LNCaP clone FGC (cell line): ENCODE measurements around the gene UBAC2.
"Not testable (repeated sequence)": the region's sequence is repeated elsewhere in the genome, so short reads cannot be mapped to it uniquely, and the experiment has no call there.

Source experiments
- DNase-seq: peaks from one replicate; pipeline ENCODE4 v3.0.0-alpha.2; 2011; ENCODE audit warnings: low read depth
- H3K4me3 ChIP-seq: 2 replicates; pipeline ENCODE4 v1.5.1; 2011; ENCODE audit warnings: mild to moderate bottlenecking, low read depth, low read length, control low read depth
- CTCF ChIP-seq: IDR thresholded peaks from 2 replicates; pipeline ENCODE4 v1.5.1; 2012; ENCODE audit warnings: mild to moderate bottlenecking; ENCODE audit not compliant: control insufficient read depth, insufficient read depth; ENCODE audit errors: extremely low read depth

The UBAC2 gene

GRCh38 chr13:99392470-99393135 is 191.9 kb downstream of the UBAC2 start:
- no peak overlapping the region for H3K4me3 ChIP-seq
- no peak for DNase-seq
- no peak for TF ChIP-seq CTCF

GRCh38 chr13:99393391-99393790 is 192.7 kb downstream of the UBAC2 start:
- not testable (repeated sequence) for H3K4me3 ChIP-seq

DNA sequence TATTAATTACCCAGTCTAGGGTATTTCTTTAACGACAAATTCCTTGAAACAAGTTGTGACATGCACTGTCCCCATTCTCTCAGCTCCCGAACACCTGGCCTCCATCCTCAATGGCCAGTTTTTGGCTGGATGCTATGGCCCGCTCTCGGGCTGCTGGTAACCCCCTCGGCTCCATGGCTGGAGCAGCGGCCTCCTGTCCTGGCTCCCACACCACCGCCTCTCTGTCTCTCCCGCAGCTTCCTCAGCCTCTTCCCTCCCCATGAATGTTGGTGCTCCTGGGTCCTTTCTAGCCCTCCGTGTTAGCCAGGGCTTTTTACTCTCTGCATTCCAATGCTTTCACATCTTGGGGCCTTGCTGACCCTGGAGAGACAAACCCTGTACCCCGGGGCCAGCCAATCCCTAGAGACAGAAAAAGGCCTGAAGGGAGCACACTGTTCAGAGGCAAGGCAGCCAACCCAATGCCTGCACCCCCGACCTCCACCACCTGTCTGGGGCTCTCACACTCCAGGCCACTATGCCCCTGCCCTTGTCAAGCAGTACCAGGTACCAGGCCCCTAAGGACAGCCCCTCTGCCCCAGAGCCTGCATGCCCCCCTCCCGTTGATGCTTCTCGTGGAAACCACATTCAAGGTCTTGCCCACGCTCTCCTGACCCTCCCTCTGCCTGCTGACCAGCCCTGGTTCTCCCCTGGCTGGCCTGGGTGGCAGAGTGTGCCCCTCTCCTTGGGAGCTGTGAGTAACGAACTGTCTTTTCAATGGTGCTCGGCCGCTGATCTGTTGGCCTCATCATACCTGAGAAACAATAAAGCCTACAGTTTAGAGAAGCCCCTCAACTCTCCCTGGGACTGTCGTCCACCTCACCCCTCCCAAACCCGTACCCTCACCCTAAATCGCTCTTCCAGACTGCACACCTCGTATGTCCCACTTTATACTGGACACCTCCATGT is 193.4 kb downstream of the UBAC2 start:
- DNase-seq, result no peak
- no peak for TF ChIP-seq CTCF
- H3K4me3 ChIP-seq, result no peak overlapping the region

More at GRCh38 chr13:99393391-99393790, 192.7 kb downstream of the UBAC2 start:
- DNase-seq, result not testable (repeated sequence)

- no peak overlapping the region for H3K4me3 ChIP-seq
- no peak for TF ChIP-seq CTCF
- no peak for DNase-seq
Observed at GRCh38 chr13:99395436-99395835, 194.8 kb downstream of the UBAC2 start.

DNA sequence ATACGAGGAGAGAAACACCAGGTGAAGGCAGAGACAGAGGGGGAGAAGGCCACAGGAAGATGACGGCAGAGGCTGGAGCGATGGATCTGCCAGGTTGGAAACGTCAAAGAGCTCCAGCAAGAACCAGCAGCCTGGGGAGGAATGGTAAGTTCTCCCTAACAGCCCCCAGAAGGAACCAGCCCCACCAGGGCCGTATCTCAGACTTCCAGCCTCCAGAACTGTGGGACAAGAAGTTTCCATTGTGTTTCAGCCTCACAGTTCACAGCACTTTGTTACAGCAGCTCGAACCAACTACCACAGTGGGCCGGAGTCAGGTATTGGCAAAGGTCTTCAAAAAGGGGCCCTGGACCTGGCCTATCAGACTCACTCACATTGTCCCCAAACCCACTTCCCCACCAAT is 195.8 kb downstream of the UBAC2 start:
- H3K4me3 ChIP-seq, result no peak overlapping the region
- no peak for TF ChIP-seq CTCF

GRCh38 chr13:99398071-99398470 is 197.4 kb downstream of the UBAC2 start:
- TF ChIP-seq CTCF, result no peak
- no peak for DNase-seq
- no peak overlapping the region for H3K4me3 ChIP-seq

More for the DNA sequence above, 195.8 kb downstream of the UBAC2 start:
- no peak for DNase-seq

- no peak for TF ChIP-seq CTCF
Observed at GRCh38 chr13:99398916-99399622, 198.4 kb downstream of the UBAC2 start.

More at GRCh38 chr13:99398916-99399622, 198.4 kb downstream of the UBAC2 start:
- no peak for DNase-seq
- no peak overlapping the region for H3K4me3 ChIP-seq
